IPS-20b (cell line): ENCODE results near the gene DUSP16.

Source experiments
- H3K27ac ChIP-seq: one replicate; pipeline ENCODE4 v1.5.1; 2013; ENCODE audit warnings: low read length
- H3K27me3 ChIP-seq: 2 replicates; pipeline ENCODE4 v1.6.1; 2013; ENCODE audit warnings: mild to moderate bottlenecking, low read length, inconsistent platforms; ENCODE audit not compliant: insufficient read depth
- H3K36me3 ChIP-seq: 2 replicates; pipeline ENCODE4 v1.6.1; 2013; ENCODE audit warnings: low read depth, mild to moderate bottlenecking, inconsistent platforms, low read length, moderate library complexity; ENCODE audit not compliant: insufficient read depth
- H3K4me1 ChIP-seq: 2 replicates; pipeline ENCODE4 v1.6.1; 2013; ENCODE audit warnings: mild to moderate bottlenecking, control low read depth, inconsistent platforms, low read length, moderate library complexity; ENCODE audit not compliant: insufficient read depth
- H3K4me3 ChIP-seq: 2 replicates; pipeline ENCODE4 v1.5.1; 2013; ENCODE audit warnings: mild to moderate bottlenecking, low read length, inconsistent platforms
- H3K9ac ChIP-seq: 2 replicates; pipeline ENCODE4 v1.6.1; 2013; ENCODE audit warnings: low read depth, mild to moderate bottlenecking, inconsistent platforms, low read length, moderate library complexity
- H3K9me3 ChIP-seq: 2 replicates; pipeline ENCODE4 v1.6.1; 2013; ENCODE audit warnings: mild to moderate bottlenecking, low read depth, low read length, inconsistent platforms; ENCODE audit not compliant: insufficient read depth

The DUSP16 gene

GRCh38 chr12:12513416-12514006, 49.2 kb downstream of the DUSP16 start:
- H3K4me3 ChIP-seq = no peak overlapping the region
- H3K27ac ChIP-seq = no peak overlapping the region
- H3K9ac ChIP-seq = no peak overlapping the region
- peaks cover 22% of the 10 kb centered on the region for H3K4me1 ChIP-seq
- no peaks in the 10 kb centered on the region for H3K9me3 ChIP-seq
- no peaks in the 10 kb centered on the region for H3K27me3 ChIP-seq
- peaks cover 49% of the 10 kb centered on the region for H3K36me3 ChIP-seq

GRCh38 chr12:12511895-12512711, 50.6 kb downstream of the DUSP16 start:
- H3K27ac ChIP-seq = no peak overlapping the region
- H3K4me1 ChIP-seq = peaks cover 28% of the 10 kb centered on the region
- peaks cover 35% of the 10 kb centered on the region for H3K36me3 ChIP-seq
- no peak overlapping the region for H3K4me3 ChIP-seq
- no peak overlapping the region for H3K9ac ChIP-seq
- H3K27me3 ChIP-seq = no peaks in the 10 kb centered on the region
- no peaks in the 10 kb centered on the region for H3K9me3 ChIP-seq

DNA sequence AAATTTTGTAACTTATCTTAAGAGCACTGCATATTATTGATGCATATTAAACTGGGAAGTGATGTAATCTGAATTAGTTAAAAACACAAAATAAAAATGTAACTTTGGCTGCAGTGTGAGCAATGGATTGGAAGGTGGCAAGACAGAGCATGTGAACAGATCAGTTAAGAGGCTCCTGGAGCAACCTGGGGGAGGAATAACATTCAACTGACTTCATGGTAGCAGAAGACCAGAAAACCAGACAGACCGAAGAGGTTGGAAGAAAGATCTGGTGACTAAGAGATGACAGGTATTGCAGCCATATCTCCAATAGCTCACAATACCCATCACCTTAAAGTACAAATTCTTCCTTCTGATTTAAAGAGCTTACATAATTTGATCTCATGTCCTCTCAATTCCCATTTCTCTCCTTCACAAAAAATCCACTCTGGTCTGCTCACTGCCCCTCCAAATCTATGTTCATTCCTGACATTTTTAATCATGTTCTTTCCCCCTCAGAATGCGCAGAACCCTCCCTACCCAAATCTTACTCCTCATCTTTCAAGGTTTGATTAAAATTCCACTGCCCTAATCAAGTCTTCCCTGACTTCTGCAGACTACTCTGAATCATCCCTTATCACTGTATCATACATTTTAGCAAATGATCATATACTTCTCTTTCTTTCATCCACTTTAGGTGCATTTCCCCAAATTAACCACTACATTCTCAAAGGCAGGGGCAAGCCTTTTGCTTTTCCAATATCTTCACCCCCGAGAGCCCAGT, 51.5 kb downstream of the DUSP16 start:
- H3K9me3 ChIP-seq = no peaks in the 10 kb centered on the region
- no peaks in the 10 kb centered on the region for H3K27me3 ChIP-seq
- peaks cover 26% of the 10 kb centered on the region; the same call in 1 of the 2 replicates for H3K36me3 ChIP-seq
- no peak overlapping the region for H3K27ac ChIP-seq
- H3K4me1 ChIP-seq = peaks cover 37% of the 10 kb centered on the region
- H3K9ac ChIP-seq = no peak overlapping the region
- H3K4me3 ChIP-seq = no peak overlapping the region

- no peak overlapping the region for H3K4me3 ChIP-seq
- no peaks in the 10 kb centered on the region for H3K27me3 ChIP-seq
- no peaks in the 10 kb centered on the region for H3K9me3 ChIP-seq
- H3K36me3 ChIP-seq = peaks cover 23% of the 10 kb centered on the region; the same call in 1 of the 2 replicates
- peaks cover 42% of the 10 kb centered on the region for H3K4me1 ChIP-seq
- no peak overlapping the region for H3K9ac ChIP-seq
- no peak overlapping the region for H3K27ac ChIP-seq
Observed at GRCh38 chr12:12510551-12510950, 52.1 kb downstream of the DUSP16 start.

DNA sequence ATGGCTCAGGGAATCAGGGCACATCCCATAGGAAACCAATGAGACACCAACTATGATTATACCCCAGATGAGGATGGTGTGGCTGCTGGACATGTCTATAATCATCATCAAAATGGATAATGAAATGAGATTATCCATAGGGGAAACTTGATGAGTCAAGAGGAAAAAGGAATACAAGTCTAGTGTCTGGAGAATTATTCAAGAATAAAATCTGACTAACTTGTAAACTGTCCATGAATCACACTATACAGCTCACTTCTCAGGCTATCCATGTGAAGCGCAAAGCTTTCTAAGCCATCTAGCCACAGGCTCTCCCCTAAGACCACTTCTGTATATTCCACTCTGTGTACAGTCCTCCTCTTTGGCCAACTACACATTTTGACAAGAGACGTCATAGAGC, 52.5 kb downstream of the DUSP16 start:
- Histone ChIP-seq H3K4me1 (peaks cover 42% of the 10 kb centered on the region), H3K27ac (no peak overlapping the region)

GRCh38 chr12:12508612-12509011, 54.1 kb downstream of the DUSP16 start:
- H3K4me1 ChIP-seq = peaks cover 32% of the 10 kb centered on the region; the same call in 1 of the 2 replicates
- H3K36me3 ChIP-seq = peaks cover 16% of the 10 kb centered on the region; the same call in 1 of the 2 replicates
- no peak overlapping the region for H3K27ac ChIP-seq
- H3K27me3 ChIP-seq = no peaks in the 10 kb centered on the region
- H3K9ac ChIP-seq = no peak overlapping the region
- H3K4me3 ChIP-seq = no peak overlapping the region
- H3K9me3 ChIP-seq = no peaks in the 10 kb centered on the region

More for the DNA sequence above, 52.5 kb downstream of the DUSP16 start:
- no peak overlapping the region for H3K4me3 ChIP-seq
- no peaks in the 10 kb centered on the region for H3K9me3 ChIP-seq
- peaks cover 23% of the 10 kb centered on the region; the same call in 1 of the 2 replicates for H3K36me3 ChIP-seq
- H3K9ac ChIP-seq = no peak overlapping the region
- H3K27me3 ChIP-seq = no peaks in the 10 kb centered on the region

DNA sequence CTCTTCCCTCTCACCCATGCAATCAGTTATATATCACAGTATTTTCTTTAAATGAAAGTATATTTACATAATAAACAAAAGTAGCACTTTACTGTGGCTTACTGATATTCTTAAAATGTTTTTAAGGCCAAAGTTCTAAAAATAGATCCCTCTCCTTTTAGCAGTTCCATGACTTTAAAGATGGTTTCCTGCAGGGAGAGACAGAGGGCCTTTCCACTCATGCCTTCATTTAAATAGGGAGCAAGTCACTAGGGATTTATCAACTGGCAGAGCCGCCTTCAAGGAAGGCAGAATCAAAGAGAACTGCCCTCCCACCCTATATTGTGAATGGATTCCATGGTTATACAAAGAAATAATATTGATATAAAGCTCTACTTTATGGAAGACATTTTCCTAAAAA, 55.5 kb downstream of the DUSP16 start:
- H3K9ac ChIP-seq = no peak overlapping the region
- H3K27me3 ChIP-seq = no peaks in the 10 kb centered on the region
- no peaks in the 10 kb centered on the region for H3K9me3 ChIP-seq
- H3K4me3 ChIP-seq = no peak overlapping the region
- H3K27ac ChIP-seq = no peak overlapping the region
- peaks cover 6% of the 10 kb centered on the region; the same call in 1 of the 2 replicates for H3K36me3 ChIP-seq
- peaks cover 30% of the 10 kb centered on the region; the same call in 1 of the 2 replicates for H3K4me1 ChIP-seq

GRCh38 chr12:12506496-12506890, 56.2 kb downstream of the DUSP16 start:
- Histone ChIP-seq H3K4me1 (peaks cover 30% of the 10 kb centered on the region; the same call in 1 of the 2 replicates), H3K27ac (no peak overlapping the region), H3K9me3 (no peaks in the 10 kb centered on the region), H3K36me3 (peaks cover 3% of the 10 kb centered on the region; the same call in 1 of the 2 replicates), H3K27me3 (no peaks in the 10 kb centered on the region), H3K9ac (no peak overlapping the region), H3K4me3 (no peak overlapping the region)

- Histone ChIP-seq H3K4me3 (no peak overlapping the region), H3K27me3 (no peaks in the 10 kb centered on the region), H3K36me3 (0 out of 2 replicates have a peak, but pooled peaks cover 3% of the 10 kb centered on the region), H3K9ac (no peak overlapping the region), H3K27ac (peak overlapping the region; percentile 18), H3K9me3 (no peaks in the 10 kb centered on the region), H3K4me1 (peaks cover 30% of the 10 kb centered on the region; the same call in 1 of the 2 replicates)
Observed at GRCh38 chr12:12505544-12506495, 56.8 kb downstream of the DUSP16 start.

DNA sequence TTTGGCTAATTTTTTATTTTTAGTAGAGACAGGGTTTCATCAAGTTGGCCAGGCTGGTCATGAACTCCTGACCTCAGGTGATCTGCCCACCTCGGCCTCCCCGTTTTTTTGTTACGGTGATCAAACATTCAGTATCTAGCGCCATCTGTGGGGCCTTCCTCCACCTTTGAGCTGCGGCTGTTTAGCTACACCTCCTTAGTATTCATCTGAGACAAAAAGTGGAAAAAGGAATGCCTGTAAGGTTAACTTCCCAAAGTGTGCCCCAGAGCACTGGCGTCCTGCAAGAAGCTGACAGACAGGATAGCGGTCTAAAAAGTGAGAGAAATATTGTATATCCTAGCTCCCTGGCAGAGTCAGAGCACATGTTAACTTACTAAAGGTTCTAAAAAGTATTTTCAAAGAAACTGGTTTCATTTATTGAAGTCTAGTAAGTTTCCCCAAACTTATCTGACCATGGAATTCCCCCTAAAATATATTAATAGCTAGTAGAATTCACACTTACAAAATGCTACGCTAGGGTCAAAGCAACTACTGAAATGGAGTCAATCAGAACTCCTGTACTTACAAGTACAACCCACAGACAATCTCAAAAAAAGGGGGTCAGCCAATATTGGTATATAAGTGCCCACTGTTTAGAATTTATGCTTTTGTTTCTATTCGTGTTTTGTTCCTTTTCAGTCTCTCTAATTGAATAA, 59.1 kb downstream of the DUSP16 start:
- H3K4me1 ChIP-seq = peaks cover 21% of the 10 kb centered on the region; the same call in 1 of the 2 replicates
- no peaks in the 10 kb centered on the region for H3K9me3 ChIP-seq
- no peak overlapping the region for H3K27ac ChIP-seq
- no peak overlapping the region for H3K4me3 ChIP-seq
- H3K36me3 ChIP-seq = peaks cover 22% of the 10 kb centered on the region; the same call in 1 of the 2 replicates
- H3K27me3 ChIP-seq = no peaks in the 10 kb centered on the region
- no peak overlapping the region for H3K9ac ChIP-seq
